ENCODE results near the gene IPO7. TPM values are rescaled to one million over a fixed set of nuclear protein-coding genes. Genes with fewer than 3 reads are reported as not detected.
A peak's percentile ranks its signal among the peaks of the same experiment; 100 is the strongest.

Gene IPO7
- total RNA-seq, 1 experiment from 2014 or later: 226 TPM

DNA sequence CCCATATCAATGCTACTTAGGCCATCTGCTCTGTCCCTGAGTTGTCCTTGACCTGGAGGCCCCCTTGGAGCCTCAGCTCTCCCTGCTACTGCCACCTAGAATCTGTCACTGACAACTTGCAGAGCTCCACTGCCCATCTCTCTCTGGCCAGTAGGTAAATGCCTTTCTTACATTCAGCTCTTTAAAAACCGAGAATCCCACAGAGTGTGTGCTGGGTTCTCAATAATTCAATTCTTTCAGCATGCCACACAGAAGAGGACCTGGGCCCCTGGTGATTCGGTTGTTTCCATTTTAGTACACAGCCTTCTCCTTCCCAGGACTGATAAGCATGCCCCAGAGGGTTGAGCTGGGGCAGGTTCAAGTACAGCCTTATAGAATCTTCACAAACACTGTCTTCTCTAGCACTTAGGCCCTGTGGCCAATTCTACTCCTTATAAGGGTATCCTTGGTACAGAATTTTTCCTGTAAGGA lies 22.0 kb upstream of the IPO7 start (continued):
- TF ChIP-seq, protein P1, sequence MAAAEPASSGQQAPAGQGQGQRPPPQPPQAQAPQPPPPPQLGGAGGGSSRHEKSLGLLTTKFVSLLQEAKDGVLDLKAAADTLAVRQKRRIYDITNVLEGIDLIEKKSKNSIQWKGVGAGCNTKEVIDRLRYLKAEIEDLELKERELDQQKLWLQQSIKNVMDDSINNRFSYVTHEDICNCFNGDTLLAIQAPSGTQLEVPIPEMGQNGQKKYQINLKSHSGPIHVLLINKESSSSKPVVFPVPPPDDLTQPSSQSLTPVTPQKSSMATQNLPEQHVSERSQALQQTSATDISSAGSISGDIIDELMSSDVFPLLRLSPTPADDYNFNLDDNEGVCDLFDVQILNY (CRISPR knock-in tag; IDR thresholded peaks at IDR 0.05): no peak
- TF ChIP-seq NFE2L1 (CRISPR knock-in tag; IDR thresholded peaks at IDR 0.05): no peak

DNA sequence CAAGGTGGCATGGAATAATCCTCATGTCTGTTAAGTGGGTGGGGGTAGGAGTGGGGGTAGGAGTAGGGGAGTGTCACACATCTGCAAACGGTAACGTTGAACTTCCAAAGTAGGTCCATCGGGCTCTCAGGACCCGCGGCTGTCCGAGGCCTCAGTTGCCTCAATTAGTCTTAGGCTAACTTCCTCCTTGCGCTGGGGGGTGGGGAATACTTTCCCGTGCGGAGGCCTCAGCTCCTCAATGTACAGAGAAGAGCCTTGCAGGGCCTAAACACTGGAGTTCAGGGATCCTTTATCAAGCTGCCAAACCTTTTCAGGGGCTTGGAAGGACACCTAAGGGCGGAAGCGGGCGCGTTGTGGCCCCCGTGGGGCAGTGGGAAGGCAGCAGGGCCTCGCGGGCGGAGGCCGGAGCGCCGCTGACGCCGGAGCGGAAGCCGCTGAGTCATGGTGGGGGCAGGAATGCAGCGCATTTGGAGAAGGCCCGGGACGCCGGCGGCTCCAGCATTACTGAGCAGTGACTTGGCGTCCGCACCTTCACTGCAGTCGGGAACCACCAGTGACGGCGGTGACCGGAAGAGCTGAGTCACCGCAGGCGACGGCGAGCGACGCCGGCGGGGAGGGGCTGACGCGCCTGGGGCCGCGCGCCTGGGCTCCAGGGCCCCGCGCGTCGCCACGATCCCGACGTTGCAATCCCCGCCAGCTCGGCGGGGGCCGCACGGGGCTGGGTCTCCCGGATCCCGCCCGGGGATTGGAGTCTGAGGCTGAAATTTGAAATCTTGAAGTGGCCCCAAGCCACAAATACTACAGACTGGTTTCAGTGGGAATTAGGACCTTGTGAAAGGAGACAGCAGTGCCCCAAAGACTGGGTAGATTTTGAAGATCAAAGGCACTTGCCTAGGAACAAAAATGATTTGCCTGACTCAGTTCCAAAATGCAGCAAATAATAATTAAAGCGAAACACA lies 20.2 kb upstream of the IPO7 start:
- Mint-ChIP-seq H3K4me1 (peaks cover 27% of the 10 kb centered on the region), H3K4me3 (peak overlapping the region; percentile 71), H3K9me3 (peaks cover 5% of the 10 kb centered on the region), H3K27ac (peak overlapping the region; percentile 99), H3K36me3 (no peaks in the 10 kb centered on the region), H3K27me3 (ENCODE audit: low read depth) (no peaks in the 10 kb centered on the region)
- ATAC-seq (peak; percentile 91), DNase-seq (ENCODE audit: low spot score) (peak; percentile 92)
- ChIA-PET CTCF (interaction anchor here (0.6 to 1.0 kb wide), 4 partner anchors 9 to 160 kb away, joined by 3 to 5 read pairs (median 4); no protein-coding TSS in a partner anchor), POLR2A (interaction anchor here (0.6 to 1.7 kb wide), 11 partner anchors 20 to 209 kb away, joined by 3 to 11 read pairs (median 4); partner anchors contain the start of genes DENND5A, WEE1 and ZNF143)
- TF ChIP-seq, protein P2, sequence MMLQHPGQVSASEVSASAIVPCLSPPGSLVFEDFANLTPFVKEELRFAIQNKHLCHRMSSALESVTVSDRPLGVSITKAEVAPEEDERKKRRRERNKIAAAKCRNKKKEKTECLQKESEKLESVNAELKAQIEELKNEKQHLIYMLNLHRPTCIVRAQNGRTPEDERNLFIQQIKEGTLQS (CRISPR knock-in tag; conservative IDR thresholded peaks at IDR 0.05): no peak
- TF ChIP-seq ETV6 (CRISPR knock-in tag; IDR thresholded peaks at IDR 0.05) (peak; percentile 78), ZNF263 (CRISPR knock-in tag; IDR thresholded peaks at IDR 0.05; ENCODE audit: low read depth) (no peak), FOXK1 (CRISPR knock-in tag; IDR thresholded peaks at IDR 0.05) (peak; percentile 65; the same call in 1 of the 2 replicates), TCF7 (CRISPR knock-in tag; IDR thresholded peaks at IDR 0.05; ENCODE audit: low read depth) (no peak), SP1 (CRISPR knock-in tag; conservative IDR thresholded peaks at IDR 0.05) (peak; percentile 69), ZNF317 (CRISPR knock-in tag; IDR thresholded peaks at IDR 0.05; ENCODE audit: borderline replicate concordance, low read depth) (no peak), NFE2L1 (CRISPR knock-in tag; IDR thresholded peaks at IDR 0.05) (peak; percentile 97), FOXP1 (CRISPR knock-in tag; IDR thresholded peaks at IDR 0.05; ENCODE audit: borderline replicate concordance) (peak; percentile 86), PRRX2 (CRISPR knock-in tag; IDR thresholded peaks at IDR 0.05) (no peak), ESRRA (CRISPR knock-in tag; IDR thresholded peaks at IDR 0.05; ENCODE audit: borderline replicate concordance) (no peak), SOX15 (CRISPR knock-in tag; IDR thresholded peaks at IDR 0.05) (no peak), GRHL2 (CRISPR knock-in tag; IDR thresholded peaks at IDR 0.05; ENCODE audit: insufficient replicate concordance, severe bottlenecking) (no peak), CBFB (CRISPR knock-in tag; IDR thresholded peaks at IDR 0.05; ENCODE audit: low read depth) (no peak; the same call in 1 of the 2 replicates), GTF2I (CRISPR knock-in tag; conservative IDR thresholded peaks at IDR 0.05) (no peak), TEAD1 (CRISPR knock-in tag; IDR thresholded peaks at IDR 0.05) (peak; percentile 95)
- TF ChIP-seq, protein P1 (CRISPR knock-in tag; IDR thresholded peaks at IDR 0.05): peak; percentile 90
- TF ChIP-seq, protein P3, sequence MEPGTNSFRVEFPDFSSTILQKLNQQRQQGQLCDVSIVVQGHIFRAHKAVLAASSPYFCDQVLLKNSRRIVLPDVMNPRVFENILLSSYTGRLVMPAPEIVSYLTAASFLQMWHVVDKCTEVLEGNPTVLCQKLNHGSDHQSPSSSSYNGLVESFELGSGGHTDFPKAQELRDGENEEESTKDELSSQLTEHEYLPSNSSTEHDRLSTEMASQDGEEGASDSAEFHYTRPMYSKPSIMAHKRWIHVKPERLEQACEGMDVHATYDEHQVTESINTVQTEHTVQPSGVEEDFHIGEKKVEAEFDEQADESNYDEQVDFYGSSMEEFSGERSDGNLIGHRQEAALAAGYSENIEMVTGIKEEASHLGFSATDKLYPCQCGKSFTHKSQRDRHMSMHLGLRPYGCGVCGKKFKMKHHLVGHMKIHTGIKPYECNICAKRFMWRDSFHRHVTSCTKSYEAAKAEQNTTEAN (CRISPR knock-in tag; IDR thresholded peaks at IDR 0.05): no peak
- TF ChIP-seq, protein P4, sequence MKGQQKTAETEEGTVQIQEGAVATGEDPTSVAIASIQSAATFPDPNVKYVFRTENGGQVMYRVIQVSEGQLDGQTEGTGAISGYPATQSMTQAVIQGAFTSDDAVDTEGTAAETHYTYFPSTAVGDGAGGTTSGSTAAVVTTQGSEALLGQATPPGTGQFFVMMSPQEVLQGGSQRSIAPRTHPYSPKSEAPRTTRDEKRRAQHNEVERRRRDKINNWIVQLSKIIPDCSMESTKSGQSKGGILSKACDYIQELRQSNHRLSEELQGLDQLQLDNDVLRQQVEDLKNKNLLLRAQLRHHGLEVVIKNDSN (CRISPR knock-in tag; IDR thresholded peaks at IDR 0.05): peak; percentile 52; the same call in 1 of the 2 replicates
- TF ChIP-seq, protein P5, sequence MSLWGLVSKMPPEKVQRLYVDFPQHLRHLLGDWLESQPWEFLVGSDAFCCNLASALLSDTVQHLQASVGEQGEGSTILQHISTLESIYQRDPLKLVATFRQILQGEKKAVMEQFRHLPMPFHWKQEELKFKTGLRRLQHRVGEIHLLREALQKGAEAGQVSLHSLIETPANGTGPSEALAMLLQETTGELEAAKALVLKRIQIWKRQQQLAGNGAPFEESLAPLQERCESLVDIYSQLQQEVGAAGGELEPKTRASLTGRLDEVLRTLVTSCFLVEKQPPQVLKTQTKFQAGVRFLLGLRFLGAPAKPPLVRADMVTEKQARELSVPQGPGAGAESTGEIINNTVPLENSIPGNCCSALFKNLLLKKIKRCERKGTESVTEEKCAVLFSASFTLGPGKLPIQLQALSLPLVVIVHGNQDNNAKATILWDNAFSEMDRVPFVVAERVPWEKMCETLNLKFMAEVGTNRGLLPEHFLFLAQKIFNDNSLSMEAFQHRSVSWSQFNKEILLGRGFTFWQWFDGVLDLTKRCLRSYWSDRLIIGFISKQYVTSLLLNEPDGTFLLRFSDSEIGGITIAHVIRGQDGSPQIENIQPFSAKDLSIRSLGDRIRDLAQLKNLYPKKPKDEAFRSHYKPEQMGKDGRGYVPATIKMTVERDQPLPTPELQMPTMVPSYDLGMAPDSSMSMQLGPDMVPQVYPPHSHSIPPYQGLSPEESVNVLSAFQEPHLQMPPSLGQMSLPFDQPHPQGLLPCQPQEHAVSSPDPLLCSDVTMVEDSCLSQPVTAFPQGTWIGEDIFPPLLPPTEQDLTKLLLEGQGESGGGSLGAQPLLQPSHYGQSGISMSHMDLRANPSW (CRISPR knock-in tag; conservative IDR thresholded peaks at IDR 0.05; ENCODE audit: low read depth): no peak
- TF ChIP-seq, protein P6, sequence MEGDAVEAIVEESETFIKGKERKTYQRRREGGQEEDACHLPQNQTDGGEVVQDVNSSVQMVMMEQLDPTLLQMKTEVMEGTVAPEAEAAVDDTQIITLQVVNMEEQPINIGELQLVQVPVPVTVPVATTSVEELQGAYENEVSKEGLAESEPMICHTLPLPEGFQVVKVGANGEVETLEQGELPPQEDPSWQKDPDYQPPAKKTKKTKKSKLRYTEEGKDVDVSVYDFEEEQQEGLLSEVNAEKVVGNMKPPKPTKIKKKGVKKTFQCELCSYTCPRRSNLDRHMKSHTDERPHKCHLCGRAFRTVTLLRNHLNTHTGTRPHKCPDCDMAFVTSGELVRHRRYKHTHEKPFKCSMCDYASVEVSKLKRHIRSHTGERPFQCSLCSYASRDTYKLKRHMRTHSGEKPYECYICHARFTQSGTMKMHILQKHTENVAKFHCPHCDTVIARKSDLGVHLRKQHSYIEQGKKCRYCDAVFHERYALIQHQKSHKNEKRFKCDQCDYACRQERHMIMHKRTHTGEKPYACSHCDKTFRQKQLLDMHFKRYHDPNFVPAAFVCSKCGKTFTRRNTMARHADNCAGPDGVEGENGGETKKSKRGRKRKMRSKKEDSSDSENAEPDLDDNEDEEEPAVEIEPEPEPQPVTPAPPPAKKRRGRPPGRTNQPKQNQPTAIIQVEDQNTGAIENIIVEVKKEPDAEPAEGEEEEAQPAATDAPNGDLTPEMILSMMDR (IDR thresholded peaks at IDR 0.05): no peak
- TF ChIP-seq, protein P7, sequence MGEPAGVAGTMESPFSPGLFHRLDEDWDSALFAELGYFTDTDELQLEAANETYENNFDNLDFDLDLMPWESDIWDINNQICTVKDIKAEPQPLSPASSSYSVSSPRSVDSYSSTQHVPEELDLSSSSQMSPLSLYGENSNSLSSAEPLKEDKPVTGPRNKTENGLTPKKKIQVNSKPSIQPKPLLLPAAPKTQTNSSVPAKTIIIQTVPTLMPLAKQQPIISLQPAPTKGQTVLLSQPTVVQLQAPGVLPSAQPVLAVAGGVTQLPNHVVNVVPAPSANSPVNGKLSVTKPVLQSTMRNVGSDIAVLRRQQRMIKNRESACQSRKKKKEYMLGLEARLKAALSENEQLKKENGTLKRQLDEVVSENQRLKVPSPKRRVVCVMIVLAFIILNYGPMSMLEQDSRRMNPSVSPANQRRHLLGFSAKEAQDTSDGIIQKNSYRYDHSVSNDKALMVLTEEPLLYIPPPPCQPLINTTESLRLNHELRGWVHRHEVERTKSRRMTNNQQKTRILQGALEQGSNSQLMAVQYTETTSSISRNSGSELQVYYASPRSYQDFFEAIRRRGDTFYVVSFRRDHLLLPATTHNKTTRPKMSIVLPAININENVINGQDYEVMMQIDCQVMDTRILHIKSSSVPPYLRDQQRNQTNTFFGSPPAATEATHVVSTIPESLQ (CRISPR knock-in tag; IDR thresholded peaks at IDR 0.05): no peak
